ENCODE data around the gene MLF2. TPM values are rescaled to one million over a fixed set of nuclear protein-coding genes. Genes with fewer than 3 reads are reported as not detected.

MLF2 gene, protein sequence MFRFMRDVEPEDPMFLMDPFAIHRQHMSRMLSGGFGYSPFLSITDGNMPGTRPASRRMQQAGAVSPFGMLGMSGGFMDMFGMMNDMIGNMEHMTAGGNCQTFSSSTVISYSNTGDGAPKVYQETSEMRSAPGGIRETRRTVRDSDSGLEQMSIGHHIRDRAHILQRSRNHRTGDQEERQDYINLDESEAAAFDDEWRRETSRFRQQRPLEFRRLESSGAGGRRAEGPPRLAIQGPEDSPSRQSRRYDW
- polyA plus RNA-seq (134 and 176 TPM in 2 replicates), polyA minus RNA-seq (120 and 128 TPM in 2 replicates)

GRCh38 chr12:6752921-6753771 is at the start of gene MLF2:
Gene MLF2, minus strand, starts transcription at chr12:6753141. Its CDS starts 807 bp downstream, at chr12:6752334.
- Histone ChIP-seq H3K27ac (ENCODE audit: low read length) (peak within 1 kb of the TSS; percentile 100), H3K27me3 (ENCODE audit: insufficient read depth, low read depth, low read length) (no peaks in the 10 kb centered on the region), H3K4me3 (ENCODE audit: low read length) (peak within 1 kb of the TSS; percentile 99), H3K9me3 (ENCODE audit: low read length) (no peaks in the 10 kb centered on the region), H3K79me2 (replicated peaks; ENCODE audit: insufficient read depth, low read length) (peaks cover 20% of the 10 kb centered on the region), H3K4me2 (ENCODE audit: low read length) (peak within 1 kb of the TSS; percentile 97), H3K9me2 (ENCODE audit: insufficient read depth, low read length) (no peaks in the 10 kb centered on the region), H3K9ac (ENCODE audit: low read length) (peak within 1 kb of the TSS; percentile 100), H2AFZ (ENCODE audit: low read depth, low read length) (peak within 1 kb of the TSS; percentile 77), H3F3A (ENCODE audit: insufficient read depth, low read length, poor library complexity, severe bottlenecking) (no peaks in the 10 kb centered on the region), H3K36me3 (ENCODE audit: insufficient read depth, low read length) (no peaks in the 10 kb centered on the region), H4K20me1 (ENCODE audit: insufficient read depth) (no peaks in the 10 kb centered on the region)
- peak; percentile 87 for TF ChIP-seq REST (IDR thresholded peaks at IDR 0.05; ENCODE audit: borderline replicate concordance)
- TF ChIP-seq CTCF (IDR thresholded peaks at IDR 0.05; ENCODE audit: poor library complexity, severe bottlenecking): peak; percentile 99
- no peak for TF ChIP-seq SMC3 (conservative IDR thresholded peaks at IDR 0.05; ENCODE audit: poor library complexity)
- TF ChIP-seq MXI1 (conservative IDR thresholded peaks at IDR 0.05; ENCODE audit: poor library complexity, severe bottlenecking): peak; percentile 62
- TF ChIP-seq EZH2 (IDR thresholded peaks at IDR 0.05; ENCODE audit: borderline replicate concordance, insufficient read depth, low read length, poor library complexity, severe bottlenecking): no peak
- TF ChIP-seq RAD21 (conservative IDR thresholded peaks at IDR 0.05): no peak
- TF ChIP-seq POLR2AphosphoS5 (IDR thresholded peaks at IDR 0.05): peak; percentile 96
- TF ChIP-seq EP300 (conservative IDR thresholded peaks at IDR 0.05; ENCODE audit: poor library complexity, severe bottlenecking): peak; percentile 38
- TF ChIP-seq TAF1 (IDR thresholded peaks at IDR 0.05; ENCODE audit: low read depth): no peak

GRCh38 chr12:6799147-6799546 is 46.2 kb upstream of the MLF2 start:
- H3K27me3 ChIP-seq (ENCODE audit: insufficient read depth, low read depth, low read length): no peaks in the 10 kb centered on the region
- no peaks in the 10 kb centered on the region for H3K9me3 ChIP-seq (ENCODE audit: low read length)
- no peak overlapping the region for H3K27ac ChIP-seq (ENCODE audit: low read length)
- H3K79me2 ChIP-seq (replicated peaks; ENCODE audit: insufficient read depth, low read length): no peaks in the 10 kb centered on the region
- no peak overlapping the region for H3K4me2 ChIP-seq (ENCODE audit: low read length)
- no peak overlapping the region for H3K9ac ChIP-seq (ENCODE audit: low read length)
- no peaks in the 10 kb centered on the region for H3K36me3 ChIP-seq (ENCODE audit: insufficient read depth, low read length)
- TF ChIP-seq POLR2AphosphoS5 (IDR thresholded peaks at IDR 0.05): no peak
- TF ChIP-seq RAD21 (conservative IDR thresholded peaks at IDR 0.05): no peak
- no peak for TF ChIP-seq MXI1 (conservative IDR thresholded peaks at IDR 0.05; ENCODE audit: poor library complexity, severe bottlenecking)
- no peak for TF ChIP-seq SMC3 (conservative IDR thresholded peaks at IDR 0.05; ENCODE audit: poor library complexity)
- TF ChIP-seq CTCF (IDR thresholded peaks at IDR 0.05; ENCODE audit: poor library complexity, severe bottlenecking): no peak
- no peak for TF ChIP-seq TAF1 (IDR thresholded peaks at IDR 0.05; ENCODE audit: low read depth)
- no peak for TF ChIP-seq EZH2 (IDR thresholded peaks at IDR 0.05; ENCODE audit: borderline replicate concordance, insufficient read depth, low read length, poor library complexity, severe bottlenecking)
- TF ChIP-seq REST (IDR thresholded peaks at IDR 0.05; ENCODE audit: borderline replicate concordance): no peak
- TF ChIP-seq EP300 (conservative IDR thresholded peaks at IDR 0.05; ENCODE audit: poor library complexity, severe bottlenecking): no peak
- no peak overlapping the region for H2AFZ ChIP-seq (ENCODE audit: low read depth, low read length)
- no peak overlapping the region for H3K4me3 ChIP-seq (ENCODE audit: low read length)
- H3F3A ChIP-seq (ENCODE audit: insufficient read depth, low read length, poor library complexity, severe bottlenecking): no peaks in the 10 kb centered on the region
- H3K9me2 ChIP-seq (ENCODE audit: insufficient read depth, low read length): no peaks in the 10 kb centered on the region
- no peaks in the 10 kb centered on the region for H4K20me1 ChIP-seq (ENCODE audit: insufficient read depth)
